Measurements from ENCODE around the gene C9orf40. TPM values are rescaled to one million over a fixed set of nuclear protein-coding genes. Genes with fewer than 3 reads are reported as not detected.

Gene C9orf40
- polyA plus RNA-seq, 1 of the 3 experiments (the other 2 are of a cell fraction) = 2.0 TPM

- TF ChIP-seq EZH2phosphoT487 (IDR thresholded peaks at IDR 0.05; ENCODE audit: borderline replicate concordance, low read depth) (no peak), NRF1 (IDR thresholded peaks at IDR 0.05; ENCODE audit: low read depth, low read length) (no peak)
Observed at GRCh38 chr9:74985041-74985440, 32.3 kb upstream of the C9orf40 start (continued).

- Histone ChIP-seq H3K4me3 (ENCODE audit: low read depth in 2 of 2, low read length in 1 of 2) (no peak overlapping the region), H3K79me2 (ENCODE audit: insufficient read depth) (no peaks in the 10 kb centered on the region), H4K20me1 (ENCODE audit: insufficient read depth) (no peaks in the 10 kb centered on the region), H3K27me3 (ENCODE audit: insufficient read depth) (no peaks in the 10 kb centered on the region), H3K4me1 (ENCODE audit: control insufficient read depth in 1 of 2, insufficient read depth in 2 of 2, low read depth in 1 of 2, low read length in 1 of 2) (no peaks in the 10 kb centered on the region; a peak in 1 of 4 replicates), H3K4me2 (no peak overlapping the region), H3K9ac (no peak overlapping the region), H3K9me2 (no peaks in the 10 kb centered on the region), H2AFZ (ENCODE audit: low read depth) (no peak overlapping the region), H3K27ac (ENCODE audit: low read depth in 2 of 2, low read length in 1 of 2) (no peak overlapping the region), H3K9me3 (no peaks in the 10 kb centered on the region), H3K36me3 (replicated peaks in 1 of 2; ENCODE audit: control insufficient read depth in 1 of 2, insufficient read depth in 2 of 2, low read length in 1 of 2) (peaks cover 20 to 32% of the 10 kb centered on the region in 2 experiments), H3F3A (replicated peaks; ENCODE audit: insufficient read depth) (peaks cover 3% of the 10 kb centered on the region)
- no peak for DNase-seq
- ChIA-PET POLR2A (no interaction called here), CTCF (no interaction called here)
- TF ChIP-seq NFIC (IDR thresholded peaks at IDR 0.05; ENCODE audit: borderline replicate concordance) (no peak), RAD21 (IDR thresholded peaks at IDR 0.05; ENCODE audit: low read length) (no peak), GABPA (IDR thresholded peaks at IDR 0.05; ENCODE audit: low read depth) (no peak), TCF12 (IDR thresholded peaks at IDR 0.05) (no peak), SIN3A (IDR thresholded peaks at IDR 0.05; ENCODE audit: borderline replicate concordance, low read depth, low read length) (no peak), FOXM1 (IDR thresholded peaks at IDR 0.05; ENCODE audit: low read depth) (no peak), RFX5 (IDR thresholded peaks at IDR 0.05; ENCODE audit: low read length) (no peak), FOSL2 (IDR thresholded peaks at IDR 0.05; ENCODE audit: borderline replicate concordance, low read depth) (no peak), CHD2 (IDR thresholded peaks at IDR 0.05; ENCODE audit: low read length, partially characterized antibody) (no peak)
- WGBS (ENCODE audit: low lambda C conversion rate) = 100% methylated on average over 1 of the region's 1 CpG
Observed at GRCh38 chr9:74983709-74984108, 31.0 kb upstream of the C9orf40 start.

GRCh38 chr9:74979844-74980243 lies 27.1 kb upstream of the C9orf40 start:
- H3K27me3 ChIP-seq (ENCODE audit: insufficient read depth) = no peaks in the 10 kb centered on the region
- CTCF ChIA-PET = no interaction called here
- H3K4me1 ChIP-seq (ENCODE audit: control insufficient read depth in 1 of 2, insufficient read depth in 2 of 2, low read depth in 1 of 2, low read length in 1 of 2) = no peaks in the 10 kb centered on the region
- POLR2A ChIA-PET = no interaction called here
- no peak overlapping the region for H3K4me2 ChIP-seq
- no peaks in the 10 kb centered on the region for H4K20me1 ChIP-seq (ENCODE audit: insufficient read depth)
- no peak overlapping the region for H3K4me3 ChIP-seq (ENCODE audit: low read depth in 2 of 2, low read length in 1 of 2)
- H3F3A ChIP-seq (replicated peaks; ENCODE audit: insufficient read depth) = no peaks in the 10 kb centered on the region
- DNase-seq = no peak
- no peak overlapping the region for H2AFZ ChIP-seq (ENCODE audit: low read depth)
- no peaks in the 10 kb centered on the region for H3K79me2 ChIP-seq (ENCODE audit: insufficient read depth)
- TF ChIP-seq RAD21 (IDR thresholded peaks at IDR 0.05; ENCODE audit: low read length) (no peak), SIN3A (IDR thresholded peaks at IDR 0.05; ENCODE audit: borderline replicate concordance, low read depth, low read length) (no peak), MXI1 (IDR thresholded peaks at IDR 0.05; ENCODE audit: low read depth, low read length) (no peak), NFIC (IDR thresholded peaks at IDR 0.05; ENCODE audit: borderline replicate concordance) (no peak), MAX (IDR thresholded peaks at IDR 0.05; ENCODE audit: low read depth) (no peak), GATA2 (CRISPR knock-in tag; IDR thresholded peaks at IDR 0.05) (no peak), TCF12 (IDR thresholded peaks at IDR 0.05) (no peak), SMC3 (IDR thresholded peaks at IDR 0.05; ENCODE audit: low read depth, low read length) (no peak), TEAD4 (IDR thresholded peaks at IDR 0.05; ENCODE audit: borderline replicate concordance, insufficient read depth) (no peak), USF1 (IDR thresholded peaks at IDR 0.05; ENCODE audit: borderline replicate concordance, low read depth) (no peak), ELF1 (IDR thresholded peaks at IDR 0.05) (no peak), RFX5 (IDR thresholded peaks at IDR 0.05; ENCODE audit: low read length) (no peak), CTCF (IDR thresholded peaks at IDR 0.05) (no peak), EP300 (IDR thresholded peaks at IDR 0.05; ENCODE audit: borderline replicate concordance in 1 of 2, low read depth in 1 of 2, low read length in 1 of 2) (no peak), EZH2phosphoT487 (IDR thresholded peaks at IDR 0.05; ENCODE audit: borderline replicate concordance, low read depth) (no peak)
- H3K9ac ChIP-seq = no peak overlapping the region
- 0 out of 2 replicates have a peak, but pooled peaks cover 6% of the 10 kb centered on the region for H3K9me3 ChIP-seq
- peaks cover 8 to 34% of the 10 kb centered on the region in 2 experiments for H3K36me3 ChIP-seq (replicated peaks in 1 of 2; ENCODE audit: control insufficient read depth in 1 of 2, insufficient read depth in 2 of 2, low read length in 1 of 2)
- 92% methylated on average over 4 of the region's 4 CpGs for WGBS (ENCODE audit: low lambda C conversion rate)
- no peaks in the 10 kb centered on the region for H3K9me2 ChIP-seq
- H3K27ac ChIP-seq (ENCODE audit: low read depth in 2 of 2, low read length in 1 of 2) = no peak overlapping the region

Measured in SK-N-SH (cell line).